Renal pelvis (tissue), 4 donors: ENCODE results near the gene FPR1. TPM values are rescaled to one million over a fixed set of nuclear protein-coding genes. Genes with fewer than 3 reads are reported as not detected.

ENCODE experiments used
- DNase-seq: peaks from one replicate; pipeline ENCODE4 v3.0.0-alpha.2; 2013
- polyA plus RNA-seq, 3 donors: library from polyadenylated mRNA; unstranded; fragments of 120-200 nt; gene quantifications; one replicate each; pipeline ENCODE4 v1.2.1, GENCODE V29; 2013; ENCODE audit not compliant: insufficient read length in 3 of 3

FPR1 gene
- polyA plus RNA-seq, 3 donors = 0.88 to 1.5 (median 1.3) TPM

GRCh38 chr19:51709575-51709974, 42.1 kb downstream of the FPR1 start:
- no peak for DNase-seq

- no peak for DNase-seq
These were observed 42.9 kb downstream of the FPR1 start for GRCh38 chr19:51708811-51709210.

DNA sequence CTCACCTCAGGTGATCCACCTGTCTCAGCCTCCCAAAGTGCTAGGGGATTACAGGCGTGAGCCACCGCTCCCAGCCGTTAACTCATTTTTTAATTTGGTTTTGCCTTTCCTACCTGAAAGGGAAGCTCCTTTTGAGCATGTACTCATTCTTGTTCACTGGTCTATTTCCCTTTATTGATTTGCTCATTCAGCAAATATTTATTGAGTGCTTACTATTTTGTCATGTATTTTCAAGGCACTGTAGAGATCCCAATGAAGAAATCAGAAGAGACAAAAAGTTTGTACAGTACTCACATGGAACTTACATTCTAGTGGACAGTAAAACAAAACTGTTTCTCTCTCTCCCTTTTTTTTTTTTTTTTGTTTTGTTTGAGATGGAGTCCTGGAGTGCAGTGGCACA, 44.8 kb downstream of the FPR1 start:
- DNase-seq = no peak

GRCh38 chr19:51706296-51706695, 45.4 kb downstream of the FPR1 start:
- DNase-seq = no peak

DNA sequence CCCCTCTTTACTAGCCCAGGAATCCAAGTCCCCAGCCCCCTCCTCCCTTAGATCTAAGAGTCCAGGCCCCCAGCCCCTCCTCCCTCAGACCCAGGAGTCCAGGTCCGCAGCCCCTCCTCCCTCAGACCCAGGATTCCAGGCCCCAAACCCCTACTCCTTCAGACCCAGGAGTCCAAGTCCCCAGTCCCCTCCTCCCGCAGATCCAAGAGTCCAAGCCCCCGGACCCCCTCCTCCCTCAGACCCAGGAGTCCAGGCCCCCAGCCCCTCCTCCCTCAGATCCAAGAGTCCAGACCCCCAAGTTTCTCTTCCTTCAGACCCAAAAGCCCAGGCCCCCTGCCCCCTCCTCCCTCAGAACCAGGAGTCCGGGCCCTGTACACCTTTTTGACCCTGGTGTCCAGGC, 47.1 kb downstream of the FPR1 start:
- no peak for DNase-seq

DNA sequence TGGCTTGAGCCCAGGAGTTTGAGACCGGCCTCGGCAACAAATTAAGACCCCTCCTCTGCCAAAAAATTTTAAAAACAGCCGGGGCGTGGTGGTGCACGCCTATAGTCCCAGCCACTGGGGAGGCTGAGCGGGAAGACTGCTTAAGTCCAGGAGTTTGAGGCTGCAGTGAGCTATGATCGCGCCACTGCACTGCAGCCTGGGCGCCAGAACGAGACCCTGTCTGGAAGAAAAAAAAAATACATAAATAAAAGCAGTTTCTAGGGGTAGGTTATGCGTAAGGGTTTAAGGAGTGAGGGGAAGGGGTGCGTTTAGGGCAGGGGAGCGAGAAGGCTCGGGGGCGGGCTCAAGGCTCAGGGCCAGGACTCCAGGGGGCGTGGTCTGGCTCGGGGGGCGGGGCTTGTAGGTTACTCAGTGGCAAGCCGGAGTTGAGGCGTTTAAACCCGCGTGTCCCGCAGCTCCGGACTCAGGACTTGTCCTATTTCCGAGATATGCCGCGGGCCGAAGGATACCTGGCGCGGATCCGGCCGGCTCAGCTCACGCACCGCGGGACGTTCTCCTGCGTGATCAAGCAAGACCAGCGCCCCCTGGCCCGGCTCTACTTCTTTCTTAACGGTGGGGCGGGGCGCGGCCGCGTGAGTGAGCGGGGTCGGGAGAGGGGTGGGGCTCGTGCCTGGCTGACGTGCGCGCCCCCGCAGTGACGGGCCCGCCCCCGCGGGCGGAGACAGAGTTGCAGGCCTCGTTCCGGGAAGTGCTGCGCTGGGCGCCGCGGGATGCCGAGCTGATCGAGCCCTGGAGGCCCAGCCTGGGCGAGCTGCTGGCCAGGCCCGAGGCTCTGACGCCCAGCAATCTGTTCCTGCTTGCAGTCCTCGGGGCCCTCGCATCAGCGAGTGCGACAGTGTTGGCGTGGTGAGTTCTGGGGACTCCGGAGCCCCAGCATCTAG, 47.8 kb downstream of the FPR1 start:
- peak; percentile 94 for DNase-seq

DNA sequence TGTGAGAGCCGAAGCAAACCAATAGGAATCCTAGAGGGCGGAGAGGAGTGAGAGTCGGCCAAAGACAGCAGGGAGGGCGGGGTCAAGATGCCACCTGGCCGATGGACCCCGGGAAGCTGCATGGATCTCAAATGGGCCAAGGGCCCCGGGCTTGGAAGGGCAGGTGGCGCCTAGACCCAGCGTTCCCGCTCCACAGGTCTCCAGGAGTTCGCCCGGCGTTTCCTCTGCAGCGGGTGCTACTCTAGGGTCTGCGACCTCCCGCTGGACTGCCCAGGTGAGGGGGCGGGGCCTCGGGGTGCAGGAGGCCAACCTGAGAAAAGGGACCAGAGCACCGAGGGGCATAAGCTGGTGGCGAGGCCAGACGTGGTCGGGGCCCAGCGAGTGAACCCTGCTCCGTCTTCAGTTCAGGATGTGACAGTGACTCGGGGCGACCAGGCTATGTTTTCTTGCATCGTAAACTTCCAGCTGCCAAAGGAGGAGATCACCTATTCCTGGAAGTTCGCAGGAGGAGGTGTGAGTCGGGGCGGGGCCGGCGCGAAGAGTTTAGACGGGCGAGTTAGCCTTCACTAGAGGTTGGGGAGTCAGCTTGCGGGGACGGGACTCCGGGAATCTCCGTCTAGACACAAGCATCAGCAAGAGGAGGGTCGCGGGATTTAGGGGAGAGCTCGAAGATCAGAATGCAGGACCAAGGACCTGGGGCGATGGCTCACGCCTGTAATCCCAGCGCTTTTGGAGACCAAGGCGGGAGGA, 48.7 kb downstream of the FPR1 start:
- no peak for DNase-seq

DNA sequence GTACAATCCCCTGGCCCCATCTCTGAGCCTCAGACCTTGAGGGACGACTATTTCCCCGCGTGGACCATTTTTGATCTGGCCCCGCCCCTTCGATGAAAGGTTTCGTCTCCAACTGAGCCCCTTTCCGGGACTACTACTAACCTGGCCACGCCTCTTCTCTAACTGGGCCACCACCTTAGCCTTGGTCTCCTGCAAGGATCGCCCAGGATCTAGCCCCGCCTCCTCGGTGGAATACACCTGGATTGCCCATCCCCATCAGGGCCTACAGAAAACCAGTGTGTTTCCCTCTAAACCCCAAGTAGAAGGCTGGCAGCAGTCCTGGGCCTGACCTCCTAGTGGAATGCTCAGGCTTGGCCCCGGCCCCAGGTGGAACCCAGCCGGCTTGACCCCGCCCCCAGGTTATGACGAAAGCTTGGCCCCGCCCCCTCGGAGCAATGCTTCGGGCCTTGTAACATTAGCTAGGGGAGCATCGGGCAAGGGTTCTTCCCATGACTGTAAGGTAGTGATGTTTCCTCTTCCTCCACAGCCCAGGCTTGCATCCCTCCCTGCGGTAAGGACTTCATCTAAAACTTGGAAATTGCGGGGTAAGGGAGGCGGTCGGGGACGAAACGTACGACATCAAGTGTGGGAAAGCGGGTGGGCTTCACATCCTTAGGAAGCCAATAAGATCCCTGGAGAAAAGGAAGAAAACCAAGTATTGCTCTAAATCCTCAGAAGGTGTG, 49.4 kb downstream of the FPR1 start:
- DNase-seq = peak; percentile 55

DNA sequence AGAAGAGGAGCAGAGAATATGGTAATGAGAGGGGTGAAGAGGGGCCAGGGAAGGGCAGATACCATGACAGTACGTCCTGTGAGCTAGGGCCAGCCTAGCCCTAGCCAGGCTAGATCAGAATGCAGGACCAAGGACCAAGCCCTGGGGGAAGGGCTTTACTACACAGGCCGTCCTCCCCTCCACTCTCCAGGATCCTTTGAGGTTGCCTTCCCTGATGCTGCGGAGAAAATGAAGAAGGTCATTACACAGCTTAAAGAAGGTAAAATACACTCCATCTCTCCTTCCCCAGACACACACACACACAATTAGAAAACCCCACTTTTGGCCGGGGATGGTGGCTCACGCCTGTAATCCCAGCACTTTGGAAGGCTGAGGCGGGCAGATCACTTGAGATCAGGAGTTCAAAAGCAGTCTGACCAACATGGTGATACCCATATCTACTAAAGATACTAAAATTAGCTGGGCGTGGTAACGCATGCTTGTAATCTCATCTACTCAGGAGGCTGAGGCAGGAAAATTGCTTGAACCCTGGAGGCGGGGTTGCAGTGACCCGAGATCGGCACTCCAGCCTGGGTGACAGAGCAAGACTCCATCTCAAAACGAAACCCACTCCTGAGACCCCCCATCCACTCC, 50.1 kb downstream of the FPR1 start:
- no peak for DNase-seq

- DNase-seq = no peak
These were observed 52.5 kb downstream of the FPR1 start for GRCh38 chr19:51699170-51699569.

GRCh38 chr19:51698296-51698695, 53.4 kb downstream of the FPR1 start:
- no peak for DNase-seq

DNA sequence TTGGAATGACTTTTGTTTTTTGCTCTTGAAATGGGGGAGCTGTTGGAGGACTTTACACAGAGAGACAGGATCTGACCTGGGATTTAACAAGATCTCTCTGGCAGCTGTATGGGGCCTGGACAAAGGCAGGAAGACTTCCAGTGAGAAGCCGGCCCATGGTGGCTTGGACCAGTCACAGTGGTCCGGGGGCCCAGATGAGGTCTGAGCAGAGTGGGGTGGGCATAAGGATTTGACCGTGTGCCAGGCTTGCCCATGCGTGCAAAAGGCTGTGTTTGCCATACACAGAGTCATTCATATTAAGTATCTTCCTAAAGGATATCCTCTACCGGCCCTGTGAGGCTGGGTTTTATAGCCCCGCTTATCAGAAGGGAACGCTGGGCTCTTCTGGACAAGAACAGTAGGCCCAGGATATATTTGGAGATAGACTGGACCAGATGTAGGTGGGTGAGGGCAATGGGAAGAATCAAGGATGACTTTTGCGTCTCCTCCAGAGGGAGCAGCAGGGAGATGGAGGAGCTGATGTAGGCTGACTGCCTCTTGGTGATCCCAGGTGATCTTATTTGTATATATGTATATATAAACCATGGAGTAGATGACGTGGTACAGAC, 54.4 kb downstream of the FPR1 start:
- no peak for DNase-seq

- no peak for DNase-seq
These were observed 55.1 kb downstream of the FPR1 start for GRCh38 chr19:51696606-51697005.

Other genes starting within 250 kb of the FPR1 start
- gene SIGLEC6, start 220.2 kb downstream of the FPR1 start, polyA plus RNA-seq = under 1 TPM in 1 of 3 donors, not detected in 2; 0.16 TPM
- 10 to 100 TPM; 15.3 to 22.0 (median 17.3) TPM for gene ZNF175, start 180.6 kb downstream of the FPR1 start, polyA plus RNA-seq
- under 1 TPM in 2 of 3 donors, not detected in 1; 0.26 to 0.40 TPM for gene SIGLEC5, start 121.5 kb downstream of the FPR1 start, polyA plus RNA-seq
- gene SIGLEC14, start 105.1 kb downstream of the FPR1 start, polyA plus RNA-seq = under 1 TPM; 0.25 to 0.92 (median 0.54) TPM
- 10 to 100 TPM; 16.4 to 27.6 (median 24.1) TPM for gene SPACA6, start 58.5 kb downstream of the FPR1 start, polyA plus RNA-seq
- gene HAS1, start 27.9 kb downstream of the FPR1 start, polyA plus RNA-seq = under 1 TPM in 2 of 3 donors, not detected in 1; 0.13 TPM
- under 1 TPM in 2 of 3 donors, not detected in 1; 0.15 to 0.19 TPM for gene FPR2, start 9.3 kb upstream of the FPR1 start, polyA plus RNA-seq
- under 1 TPM; 0.21 to 0.46 (median 0.23) TPM for gene FPR3, start 43.3 kb upstream of the FPR1 start, polyA plus RNA-seq
- 10 to 100 TPM; 40.9 to 59.4 (median 43.7) TPM for gene ZNF577, start 136.1 kb upstream of the FPR1 start, polyA plus RNA-seq
- gene ZNF649, start 153.1 kb upstream of the FPR1 start, polyA plus RNA-seq = 10 to 100 TPM; 27.0 to 30.1 (median 29.8) TPM
- gene ZNF613, start 175.6 kb upstream of the FPR1 start, polyA plus RNA-seq = 10 to 100 TPM; 12.7 to 15.1 (median 13.7) TPM
- gene ZNF350, start 235.0 kb upstream of the FPR1 start, polyA plus RNA-seq = 10 to 100 TPM; 17.4 to 23.1 (median 18.4) TPM